ENCODE measurements around the gene EPHB1. TPM values are rescaled to one million over a fixed set of nuclear protein-coding genes. Genes with fewer than 3 reads are reported as not detected.

Gene EPHB1
- total RNA-seq, 1 donor from 2014 or later = 3.8 TPM

- no peak overlapping the region for H3K27ac Mint-ChIP-seq
- no peaks in the 10 kb centered on the region for H3K27me3 Mint-ChIP-seq
- intact Hi-C loops (cut with micrococcal nuclease) = no loop called here
- H3K36me3 Mint-ChIP-seq (ENCODE audit: low read depth) = no peaks in the 10 kb centered on the region
- ChIA-PET POLR2A (no interaction called here), CTCF (no interaction called here)
- TF ChIP-seq, protein P1, sequence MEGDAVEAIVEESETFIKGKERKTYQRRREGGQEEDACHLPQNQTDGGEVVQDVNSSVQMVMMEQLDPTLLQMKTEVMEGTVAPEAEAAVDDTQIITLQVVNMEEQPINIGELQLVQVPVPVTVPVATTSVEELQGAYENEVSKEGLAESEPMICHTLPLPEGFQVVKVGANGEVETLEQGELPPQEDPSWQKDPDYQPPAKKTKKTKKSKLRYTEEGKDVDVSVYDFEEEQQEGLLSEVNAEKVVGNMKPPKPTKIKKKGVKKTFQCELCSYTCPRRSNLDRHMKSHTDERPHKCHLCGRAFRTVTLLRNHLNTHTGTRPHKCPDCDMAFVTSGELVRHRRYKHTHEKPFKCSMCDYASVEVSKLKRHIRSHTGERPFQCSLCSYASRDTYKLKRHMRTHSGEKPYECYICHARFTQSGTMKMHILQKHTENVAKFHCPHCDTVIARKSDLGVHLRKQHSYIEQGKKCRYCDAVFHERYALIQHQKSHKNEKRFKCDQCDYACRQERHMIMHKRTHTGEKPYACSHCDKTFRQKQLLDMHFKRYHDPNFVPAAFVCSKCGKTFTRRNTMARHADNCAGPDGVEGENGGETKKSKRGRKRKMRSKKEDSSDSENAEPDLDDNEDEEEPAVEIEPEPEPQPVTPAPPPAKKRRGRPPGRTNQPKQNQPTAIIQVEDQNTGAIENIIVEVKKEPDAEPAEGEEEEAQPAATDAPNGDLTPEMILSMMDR (IDR thresholded peaks at IDR 0.05) = no peak
- ATAC-seq (ENCODE audit: low read depth) = no peak
- H3K4me1 Mint-ChIP-seq = no peaks in the 10 kb centered on the region
- no peak for DNase-seq
- no peak overlapping the region for H3K4me3 Mint-ChIP-seq
- H3K9me3 Mint-ChIP-seq = peaks cover 2% of the 10 kb centered on the region
Observed at GRCh38 chr3:135191708-135192107, 396.6 kb downstream of the EPHB1 start.

DNA sequence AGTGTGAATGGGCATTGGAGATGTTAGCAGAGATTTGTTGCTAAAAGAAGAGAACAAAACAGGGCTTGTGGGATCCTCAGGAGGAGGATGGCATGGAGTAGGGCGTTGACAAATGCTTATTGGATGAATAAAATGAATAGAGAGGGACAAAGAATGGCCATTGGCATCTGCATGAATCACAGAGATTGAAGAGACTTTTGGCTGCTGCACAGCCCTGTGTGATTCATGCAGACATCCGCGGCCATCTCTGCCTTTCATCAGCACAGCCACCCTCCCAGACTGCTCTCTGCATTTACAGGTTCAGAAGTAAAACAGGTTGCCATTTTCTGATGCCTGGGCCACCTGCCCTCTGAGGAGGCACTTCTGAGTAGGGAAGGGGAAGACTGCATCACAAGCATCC lies 397.9 kb downstream of the EPHB1 start:
- no peak for ATAC-seq (ENCODE audit: low read depth)
- intact Hi-C loops (cut with micrococcal nuclease) = no loop called here

GRCh38 chr3:135197246-135197645 lies 402.2 kb downstream of the EPHB1 start:
- intact Hi-C loops (cut with micrococcal nuclease) = no loop called here

More for the DNA sequence above, 397.9 kb downstream of the EPHB1 start:
- DNase-seq = no peak
- Mint-ChIP-seq H3K27ac (no peak overlapping the region), H3K9me3 (peaks cover 2% of the 10 kb centered on the region), H3K4me3 (no peak overlapping the region), H3K27me3 (no peaks in the 10 kb centered on the region), H3K4me1 (no peaks in the 10 kb centered on the region), H3K36me3 (ENCODE audit: low read depth) (no peaks in the 10 kb centered on the region)
- POLR2A ChIA-PET = no interaction called here
- CTCF ChIA-PET = no interaction called here
- TF ChIP-seq, protein P1 (IDR thresholded peaks at IDR 0.05) = no peak

GRCh38 chr3:135197856-135198255 lies 402.8 kb downstream of the EPHB1 start:
- Mint-ChIP-seq H3K27ac (no peak overlapping the region), H3K9me3 (peaks cover 2% of the 10 kb centered on the region), H3K4me3 (no peak overlapping the region), H3K4me1 (no peaks in the 10 kb centered on the region), H3K27me3 (no peaks in the 10 kb centered on the region), H3K36me3 (ENCODE audit: low read depth) (no peaks in the 10 kb centered on the region)
- intact Hi-C loops (cut with micrococcal nuclease) = no loop called here
- DNase-seq (no peak), ATAC-seq (ENCODE audit: low read depth) (no peak)
- ChIA-PET CTCF (no interaction called here), POLR2A (no interaction called here)
- TF ChIP-seq, protein P1 (IDR thresholded peaks at IDR 0.05) = no peak

More at GRCh38 chr3:135197246-135197645, 402.2 kb downstream of the EPHB1 start:
- ChIA-PET CTCF (no interaction called here), POLR2A (no interaction called here)
- DNase-seq = no peak
- TF ChIP-seq, protein P1 (IDR thresholded peaks at IDR 0.05) = no peak
- Mint-ChIP-seq H3K27me3 (no peaks in the 10 kb centered on the region), H3K4me3 (no peak overlapping the region), H3K9me3 (peaks cover 2% of the 10 kb centered on the region), H3K36me3 (ENCODE audit: low read depth) (no peaks in the 10 kb centered on the region), H3K4me1 (no peaks in the 10 kb centered on the region), H3K27ac (no peak overlapping the region)
- no peak for ATAC-seq (ENCODE audit: low read depth)

DNA sequence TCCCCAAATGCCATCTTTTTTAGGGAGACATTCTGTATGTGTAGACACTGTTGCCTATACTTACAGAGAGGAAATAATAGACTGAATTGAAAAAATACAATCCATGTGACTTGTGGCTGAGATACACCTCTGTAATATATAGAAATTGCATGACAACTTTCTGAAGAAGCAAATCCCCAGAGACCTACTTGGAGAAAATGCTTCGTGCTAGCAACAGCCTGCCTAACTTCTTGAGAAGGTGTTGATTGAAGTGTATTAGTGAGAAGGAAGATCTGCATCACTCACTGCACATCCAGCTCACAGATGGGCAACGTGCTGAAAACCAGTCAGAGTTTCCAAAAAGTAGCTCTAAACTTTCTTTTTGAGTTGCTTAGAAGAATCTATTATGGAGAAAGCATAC lies 404.1 kb downstream of the EPHB1 start:
- CTCF ChIA-PET = no interaction called here
- no peak for DNase-seq
- Mint-ChIP-seq H3K9me3 (peaks cover 4% of the 10 kb centered on the region), H3K36me3 (ENCODE audit: low read depth) (no peaks in the 10 kb centered on the region), H3K27ac (no peak overlapping the region), H3K4me1 (no peaks in the 10 kb centered on the region), H3K4me3 (no peak overlapping the region), H3K27me3 (no peaks in the 10 kb centered on the region)
- intact Hi-C loops (cut with micrococcal nuclease) = no loop called here
- no peak for ATAC-seq (ENCODE audit: low read depth)
- TF ChIP-seq, protein P1 (IDR thresholded peaks at IDR 0.05) = no peak
- POLR2A ChIA-PET = no interaction called here
